Hepatocyte (in vitro differentiated cells): ENCODE data around the gene STK10. TPM values are rescaled to one million over a fixed set of nuclear protein-coding genes. Genes with fewer than 3 reads are reported as not detected.

Source experiments
- DNase-seq: peaks from one replicate; pipeline ENCODE4 v3.0.0-alpha.2; 2016; ENCODE audit warnings: low spot score
- H2AFZ ChIP-seq: fragments of 200-600 bp; sonication (generic); 2 replicates; pipeline ENCODE4 v1.6.0; 2016; ENCODE audit warnings: antibody characterized with exemption, mild to moderate bottlenecking
- H3K27ac ChIP-seq: fragments of 200-600 bp; sonication (generic); 2 replicates; pipeline ENCODE4 v1.5.1; 2016; ENCODE audit warnings: mild to moderate bottlenecking
- H3K27me3 ChIP-seq: fragments of 200-600 bp; sonication (generic); 2 replicates; pipeline ENCODE4 v1.6.1; 2016
- H3K36me3 ChIP-seq: fragments of 200-600 bp; sonication (generic); replicated peaks from 2 replicates; pipeline ENCODE4 v1.5.1; 2016; ENCODE audit warnings: low read depth; ENCODE audit not compliant: insufficient read depth
- H3K4me1 ChIP-seq: fragments of 200-600 bp; sonication (generic); 2 replicates; pipeline ENCODE4 v1.5.1; 2016; ENCODE audit warnings: mild to moderate bottlenecking, moderate library complexity; ENCODE audit not compliant: insufficient read depth
- H3K4me2 ChIP-seq: fragments of 200-600 bp; sonication (generic); 2 replicates; pipeline ENCODE4 v1.6.0; 2016
- H3K4me3 ChIP-seq: fragments of 200-600 bp; sonication (generic); 2 replicates; pipeline ENCODE4 v1.5.1; 2016; ENCODE audit warnings: mild to moderate bottlenecking
- H3K79me2 ChIP-seq: fragments of 200-600 bp; sonication (generic); 2 replicates; pipeline ENCODE4 v1.6.0; 2017; ENCODE audit warnings: mild to moderate bottlenecking
- H3K9me2 ChIP-seq: fragments of 200-600 bp; sonication (generic); replicated peaks from 2 replicates; pipeline ENCODE4 v1.6.0; 2017; ENCODE audit warnings: mild to moderate bottlenecking; ENCODE audit not compliant: insufficient read depth
- H3K9me3 ChIP-seq: fragments of 200-600 bp; sonication (generic); 2 replicates; pipeline ENCODE4 v1.5.1; 2016; ENCODE audit warnings: low read depth, mild to moderate bottlenecking
- H4K20me1 ChIP-seq: fragments of 200-600 bp; sonication (generic); 2 replicates; pipeline ENCODE4 v1.6.0; 2016; ENCODE audit warnings: mild to moderate bottlenecking; ENCODE audit not compliant: insufficient read depth, poor library complexity, severe bottlenecking
- CTCF ChIP-seq: fragments of 200-600 bp; sonication (generic); IDR thresholded peaks from 2 replicates; pipeline ENCODE4 v1.5.1; 2016; ENCODE audit warnings: antibody characterized with exemption, mild to moderate bottlenecking; ENCODE audit not compliant: poor library complexity
- EZH2 ChIP-seq: fragments of 200-600 bp; sonication (generic); IDR thresholded peaks from 2 replicates; pipeline ENCODE4 v1.6.1; 2016; ENCODE audit warnings: antibody characterized with exemption, mild to moderate bottlenecking, borderline replicate concordance
- EZH2phosphoT487 ChIP-seq: fragments of 200-600 bp; sonication (generic); IDR thresholded peaks from one replicate; pipeline ENCODE4 v1.6.1; 2018; ENCODE audit warnings: antibody characterized with exemption, mild to moderate bottlenecking, low read depth, moderate library complexity; ENCODE audit not compliant: unreplicated experiment, severe bottlenecking
- WGBS: methylation state at CpG from one replicate; pipeline ENCODE4 v1.1.6; 2016; ENCODE audit warnings: low lambda C conversion rate; ENCODE audit errors: missing lambda C conversion rate; 5-methylcytosine and 5-hydroxymethylcytosine counted together
- polyA plus RNA-seq: library from polyadenylated mRNA; unstranded; fragments of >200 nt; fragmentation: Nextera tagmentation; extraction: Ambion mirVana; gene quantifications from 2 replicates; pipeline ENCODE4 v1.2.1, GENCODE V29; 2016
- total RNA-seq: library from RNA; depleted of rRNA; stranded (reverse); fragments of >200 nt; gene quantifications from 2 replicates; pipeline ENCODE4 v1.2.3, GENCODE V29; 2014

The STK10 gene
- total and polyA plus RNA-seq, 2 experiments from 2014 or later: 11.3 to 19.3 TPM

GRCh38 chr5:172101547-172102217 is 86.3 kb downstream of the STK10 start:
- H3K27ac ChIP-seq: no peak overlapping the region
- H3K4me3 ChIP-seq: no peak overlapping the region
- no peaks in the 10 kb centered on the region for H4K20me1 ChIP-seq
- no peaks in the 10 kb centered on the region for H3K9me3 ChIP-seq
- H3K9me2 ChIP-seq: no peaks in the 10 kb centered on the region
- 88% methylated on average over 13 of the region's 14 CpGs for WGBS
- peaks cover 17% of the 10 kb centered on the region for H3K4me1 ChIP-seq
- TF ChIP-seq EZH2phosphoT487 (no peak), CTCF (no peak), EZH2 (no peak)
- no peak for DNase-seq
- no peak overlapping the region for H2AFZ ChIP-seq
- no peaks in the 10 kb centered on the region for H3K79me2 ChIP-seq
- no peaks in the 10 kb centered on the region for H3K27me3 ChIP-seq
- no peak overlapping the region for H3K4me2 ChIP-seq
- H3K36me3 ChIP-seq: no peaks in the 10 kb centered on the region

GRCh38 chr5:172098883-172099282 is 89.1 kb downstream of the STK10 start:
- TF ChIP-seq CTCF (no peak), EZH2 (no peak), EZH2phosphoT487 (no peak)
- H3K36me3 ChIP-seq: no peaks in the 10 kb centered on the region
- WGBS: 98% methylated on average over 4 of the region's 4 CpGs
- H3K9me2 ChIP-seq: no peaks in the 10 kb centered on the region
- H3K9me3 ChIP-seq: no peaks in the 10 kb centered on the region
- no peak overlapping the region for H3K4me3 ChIP-seq
- H3K27ac ChIP-seq: no peak overlapping the region
- H3K27me3 ChIP-seq: no peaks in the 10 kb centered on the region
- H2AFZ ChIP-seq: no peak overlapping the region
- no peaks in the 10 kb centered on the region for H3K79me2 ChIP-seq
- H3K4me2 ChIP-seq: no peak overlapping the region
- H4K20me1 ChIP-seq: no peaks in the 10 kb centered on the region
- H3K4me1 ChIP-seq: peaks cover 15% of the 10 kb centered on the region
- DNase-seq: no peak

- no peak overlapping the region for H3K4me3 ChIP-seq
- H3K36me3 ChIP-seq: no peaks in the 10 kb centered on the region
- peak overlapping the region; percentile 16 for H3K4me2 ChIP-seq
- TF ChIP-seq EZH2phosphoT487: no peak
- no peak for TF ChIP-seq CTCF
- no peak for TF ChIP-seq EZH2
- no peak overlapping the region for H2AFZ ChIP-seq
- WGBS: 64% methylated on average over 6 of the region's 6 CpGs
- no peaks in the 10 kb centered on the region for H4K20me1 ChIP-seq
- H3K4me1 ChIP-seq: peaks cover 14% of the 10 kb centered on the region
- no peak for DNase-seq
- no peaks in the 10 kb centered on the region for H3K9me3 ChIP-seq
- peak overlapping the region; percentile 55 for H3K27ac ChIP-seq
- H3K9me2 ChIP-seq: no peaks in the 10 kb centered on the region
- H3K79me2 ChIP-seq: no peaks in the 10 kb centered on the region
- no peaks in the 10 kb centered on the region for H3K27me3 ChIP-seq
Measured at GRCh38 chr5:172098046-172098445, 90.0 kb downstream of the STK10 start.

GRCh38 chr5:172097356-172097755 is 90.7 kb downstream of the STK10 start:
- H3K9me2 ChIP-seq: no peaks in the 10 kb centered on the region
- no peak overlapping the region for H2AFZ ChIP-seq
- no peak for TF ChIP-seq CTCF
- no peak for TF ChIP-seq EZH2phosphoT487
- TF ChIP-seq EZH2: no peak
- no peaks in the 10 kb centered on the region for H3K27me3 ChIP-seq
- no peak overlapping the region for H3K4me3 ChIP-seq
- peak overlapping the region; percentile 16 for H3K4me2 ChIP-seq
- H3K4me1 ChIP-seq: peaks cover 9% of the 10 kb centered on the region
- H3K79me2 ChIP-seq: no peaks in the 10 kb centered on the region
- H3K9me3 ChIP-seq: no peaks in the 10 kb centered on the region
- DNase-seq: no peak
- H3K36me3 ChIP-seq: no peaks in the 10 kb centered on the region
- H3K27ac ChIP-seq: peak overlapping the region; percentile 55
- WGBS: 75% methylated on average over 14 of the region's 14 CpGs
- no peaks in the 10 kb centered on the region for H4K20me1 ChIP-seq
